ENCODE measurements around the gene OR6C68. TPM values are rescaled to one million over a fixed set of nuclear protein-coding genes. Genes with fewer than 3 reads are reported as not detected.

The OR6C68 gene
- total RNA-seq = not detected in 2 replicates

DNA sequence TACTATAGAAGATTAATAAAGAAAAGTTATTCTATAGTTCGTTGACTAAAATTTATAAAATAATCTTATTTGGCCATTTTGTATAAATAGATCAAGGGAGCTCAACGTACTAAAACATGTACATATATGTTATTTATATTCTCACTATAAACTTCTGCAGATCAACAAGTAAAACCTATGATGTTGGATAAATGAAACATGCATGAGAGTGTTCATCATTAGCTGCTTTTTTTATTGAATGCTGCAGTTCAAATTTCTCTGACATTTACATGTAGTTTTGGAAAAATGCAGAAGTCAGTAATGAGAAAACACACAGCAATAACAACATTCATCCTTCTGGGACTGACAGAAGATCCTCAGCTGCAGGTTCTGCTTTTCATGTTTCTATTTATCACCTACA lies at the start of gene OR6C68:
Gene OR6C68, plus strand, starts transcription at position 301 of the 400 bp plus-strand sequence. Its CDS starts 0 bp downstream, at position 301.
- TF ChIP-seq, protein P1, sequence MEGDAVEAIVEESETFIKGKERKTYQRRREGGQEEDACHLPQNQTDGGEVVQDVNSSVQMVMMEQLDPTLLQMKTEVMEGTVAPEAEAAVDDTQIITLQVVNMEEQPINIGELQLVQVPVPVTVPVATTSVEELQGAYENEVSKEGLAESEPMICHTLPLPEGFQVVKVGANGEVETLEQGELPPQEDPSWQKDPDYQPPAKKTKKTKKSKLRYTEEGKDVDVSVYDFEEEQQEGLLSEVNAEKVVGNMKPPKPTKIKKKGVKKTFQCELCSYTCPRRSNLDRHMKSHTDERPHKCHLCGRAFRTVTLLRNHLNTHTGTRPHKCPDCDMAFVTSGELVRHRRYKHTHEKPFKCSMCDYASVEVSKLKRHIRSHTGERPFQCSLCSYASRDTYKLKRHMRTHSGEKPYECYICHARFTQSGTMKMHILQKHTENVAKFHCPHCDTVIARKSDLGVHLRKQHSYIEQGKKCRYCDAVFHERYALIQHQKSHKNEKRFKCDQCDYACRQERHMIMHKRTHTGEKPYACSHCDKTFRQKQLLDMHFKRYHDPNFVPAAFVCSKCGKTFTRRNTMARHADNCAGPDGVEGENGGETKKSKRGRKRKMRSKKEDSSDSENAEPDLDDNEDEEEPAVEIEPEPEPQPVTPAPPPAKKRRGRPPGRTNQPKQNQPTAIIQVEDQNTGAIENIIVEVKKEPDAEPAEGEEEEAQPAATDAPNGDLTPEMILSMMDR (IDR thresholded peaks at IDR 0.05; ENCODE audit: extremely low read depth, low read depth, low read length) = no peak
- Histone ChIP-seq H3K9me3 (ENCODE audit: low read depth, low read length) (no peaks in the 10 kb centered on the region), H3K27ac (ENCODE audit: low read depth, low read length) (no peak within 1 kb of the TSS), H4K20me1 (ENCODE audit: insufficient read depth, low read length) (no peaks in the 10 kb centered on the region), H3K27me3 (ENCODE audit: insufficient read depth, low read length) (no peaks in the 10 kb centered on the region), H3K4me2 (ENCODE audit: insufficient read depth, low read length) (no peak within 1 kb of the TSS), H2AFZ (ENCODE audit: low read length) (no peak within 1 kb of the TSS), H3K4me3 (ENCODE audit: insufficient read depth, low read length) (no peak within 1 kb of the TSS), H3K36me3 (ENCODE audit: insufficient read depth, low read length) (no peaks in the 10 kb centered on the region), H3K4me1 (ENCODE audit: insufficient read depth, low read length) (no peaks in the 10 kb centered on the region), H3K79me2 (ENCODE audit: insufficient read depth, low read length) (no peaks in the 10 kb centered on the region)
- no peak for DNase-seq (ENCODE audit: insufficient read length, low spot score, missing footprints)

DNA sequence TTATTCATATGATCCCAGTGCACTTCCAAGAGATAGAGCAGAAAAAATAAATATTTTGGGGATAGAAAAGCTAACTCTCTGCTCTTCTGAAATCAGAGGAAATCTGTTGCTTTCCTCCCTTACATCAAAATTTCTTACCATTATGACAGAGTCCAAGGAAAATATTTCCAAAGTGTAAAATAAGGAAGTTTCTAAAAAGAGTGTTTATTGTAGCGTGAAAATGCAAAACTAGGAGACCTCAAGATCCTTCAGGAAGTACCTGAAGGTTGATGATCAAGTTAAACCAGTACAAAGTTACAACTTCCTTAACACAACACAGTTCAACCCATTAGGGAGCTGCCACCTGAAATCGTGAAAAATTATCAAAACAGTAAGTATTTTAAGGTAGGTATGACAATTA lies 48.4 kb upstream of the OR6C68 start, which contains the start of gene OR6C2:
Gene OR6C2, plus strand, starts transcription at position 301 of the 400 bp plus-strand sequence. CDS start 8,138 bp downstream, outside the sequence.
- no peak for DNase-seq (ENCODE audit: insufficient read length, low spot score, missing footprints)
- no peaks in the 10 kb centered on the region for H3K79me2 ChIP-seq (ENCODE audit: insufficient read depth, low read length)
- no peaks in the 10 kb centered on the region for H3K4me1 ChIP-seq (ENCODE audit: insufficient read depth, low read length)
- H3K4me2 ChIP-seq (ENCODE audit: insufficient read depth, low read length) = no peak within 1 kb of the TSS
- H4K20me1 ChIP-seq (ENCODE audit: insufficient read depth, low read length) = no peaks in the 10 kb centered on the region
- no peak within 1 kb of the TSS for H2AFZ ChIP-seq (ENCODE audit: low read length)
- H3K27me3 ChIP-seq (ENCODE audit: insufficient read depth, low read length) = no peaks in the 10 kb centered on the region
- H3K36me3 ChIP-seq (ENCODE audit: insufficient read depth, low read length) = no peaks in the 10 kb centered on the region
- no peak within 1 kb of the TSS for H3K27ac ChIP-seq (ENCODE audit: low read depth, low read length)
- H3K4me3 ChIP-seq (ENCODE audit: insufficient read depth, low read length) = no peak within 1 kb of the TSS
- TF ChIP-seq, protein P1 (IDR thresholded peaks at IDR 0.05; ENCODE audit: extremely low read depth, low read depth, low read length) = no peak
- H3K9me3 ChIP-seq (ENCODE audit: low read depth, low read length) = no peaks in the 10 kb centered on the region

DNA sequence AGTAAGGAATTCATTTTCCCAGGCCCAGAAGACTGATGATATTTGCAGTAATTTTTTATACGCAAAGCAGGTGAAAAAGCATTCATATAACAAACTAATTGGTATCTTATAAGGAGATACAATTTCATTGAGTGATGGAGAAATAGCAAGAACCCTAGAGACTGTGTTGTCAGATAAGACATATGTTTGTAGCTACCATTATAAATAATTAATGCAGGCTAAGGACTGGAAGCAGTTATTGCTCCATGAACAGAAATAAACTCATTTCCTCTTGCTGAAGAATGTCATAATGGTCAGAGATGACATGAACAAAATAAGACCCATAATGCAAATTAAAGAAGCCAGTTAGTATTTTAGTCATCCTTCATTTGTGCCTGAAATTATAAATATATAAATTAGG lies 46.8 kb upstream of the OR6C68 start:
- DNase-seq (ENCODE audit: insufficient read length, low spot score, missing footprints) = no peak
- H3K36me3 ChIP-seq (ENCODE audit: insufficient read depth, low read length) = no peaks in the 10 kb centered on the region
- H3K9me3 ChIP-seq (ENCODE audit: low read depth, low read length) = no peaks in the 10 kb centered on the region
- no peaks in the 10 kb centered on the region for H3K4me1 ChIP-seq (ENCODE audit: insufficient read depth, low read length)
- H3K27ac ChIP-seq (ENCODE audit: low read depth, low read length) = no peak overlapping the region
- no peaks in the 10 kb centered on the region for H3K27me3 ChIP-seq (ENCODE audit: insufficient read depth, low read length)
- no peaks in the 10 kb centered on the region for H3K79me2 ChIP-seq (ENCODE audit: insufficient read depth, low read length)
- H2AFZ ChIP-seq (ENCODE audit: low read length) = no peak overlapping the region
- H3K4me2 ChIP-seq (ENCODE audit: insufficient read depth, low read length) = no peak overlapping the region
- H4K20me1 ChIP-seq (ENCODE audit: insufficient read depth, low read length) = no peaks in the 10 kb centered on the region
- H3K4me3 ChIP-seq (ENCODE audit: insufficient read depth, low read length) = no peak overlapping the region
- TF ChIP-seq, protein P1 (IDR thresholded peaks at IDR 0.05; ENCODE audit: extremely low read depth, low read depth, low read length) = no peak

DNA sequence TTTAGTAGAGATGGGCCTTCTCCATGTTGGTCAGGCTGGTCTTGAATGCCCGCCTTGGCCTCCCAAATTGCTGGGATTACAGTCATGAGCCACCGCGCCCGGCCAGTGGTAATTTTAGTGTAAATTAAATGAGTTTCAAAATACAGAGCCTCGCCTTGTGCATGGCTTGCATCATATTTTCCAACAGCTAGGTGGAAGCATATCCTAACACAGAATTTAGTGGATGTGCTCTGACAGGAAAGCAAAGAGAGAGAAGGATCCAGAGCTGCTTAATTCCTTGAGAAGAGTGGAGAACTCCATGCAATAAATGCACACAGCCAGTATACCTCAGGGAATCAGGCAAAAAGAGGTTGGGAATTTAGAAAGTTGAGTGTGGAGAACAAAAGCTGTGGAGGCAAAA lies 45.9 kb upstream of the OR6C68 start:
- Histone ChIP-seq H3K4me2 (ENCODE audit: insufficient read depth, low read length) (no peak overlapping the region), H3K27ac (ENCODE audit: low read depth, low read length) (no peak overlapping the region), H3K27me3 (ENCODE audit: insufficient read depth, low read length) (no peaks in the 10 kb centered on the region), H3K79me2 (ENCODE audit: insufficient read depth, low read length) (no peaks in the 10 kb centered on the region), H3K4me1 (ENCODE audit: insufficient read depth, low read length) (no peaks in the 10 kb centered on the region), H4K20me1 (ENCODE audit: insufficient read depth, low read length) (no peaks in the 10 kb centered on the region), H3K36me3 (ENCODE audit: insufficient read depth, low read length) (no peaks in the 10 kb centered on the region), H3K4me3 (ENCODE audit: insufficient read depth, low read length) (no peak overlapping the region), H3K9me3 (ENCODE audit: low read depth, low read length) (no peaks in the 10 kb centered on the region), H2AFZ (ENCODE audit: low read length) (no peak overlapping the region)
- no peak for DNase-seq (ENCODE audit: insufficient read length, low spot score, missing footprints)
- TF ChIP-seq, protein P1 (IDR thresholded peaks at IDR 0.05; ENCODE audit: extremely low read depth, low read depth, low read length) = no peak
